Uterus (tissue), 2 donors: ENCODE data around the gene C12orf54.

Experiments
- POLR2A ChIP-seq, 2 donors: fragments of 450-650 bp; IDR thresholded peaks; one replicate each; pipeline ENCODE4 v1.6.1; 2016; ENCODE audit warnings: antibody characterized with exemption in 2 of 2, mild to moderate bottlenecking in 1 of 2, moderate library complexity in 1 of 2
- TF ChIP-seq, protein P1 (sequence below), 4 experiments: fragments of 200-600 bp in 2 of 4; fragments of 450-650 bp in 2 of 4; sonication (generic) in 2 of 4; IDR thresholded peaks; one replicate each; pipeline ENCODE4 v1.5.1; 2016 to 2019; ENCODE audit warnings: antibody characterized with exemption in 4 of 4, mild to moderate bottlenecking in 2 of 4, moderate library complexity in 1 of 4

DNA sequence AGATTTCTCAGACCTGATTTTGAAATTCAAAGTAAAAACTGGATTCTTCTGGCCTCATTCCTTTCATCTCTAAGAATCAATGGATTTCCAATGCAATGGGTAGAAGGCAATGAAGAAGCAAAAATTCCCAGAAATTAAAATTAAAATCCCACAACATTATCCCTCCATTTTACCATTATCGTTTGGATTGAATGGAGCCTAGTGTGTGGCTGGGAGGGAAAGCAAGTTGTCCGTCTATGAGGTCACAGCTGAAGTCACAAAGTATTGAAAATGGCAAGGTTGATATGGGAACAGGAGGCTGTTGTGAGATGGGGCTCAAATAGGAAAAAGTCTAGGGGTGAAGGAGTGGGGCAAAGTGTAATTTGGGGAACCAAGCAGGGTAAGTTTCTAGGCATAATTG, at the start of gene C12orf54:
- TF ChIP-seq, protein P1, sequence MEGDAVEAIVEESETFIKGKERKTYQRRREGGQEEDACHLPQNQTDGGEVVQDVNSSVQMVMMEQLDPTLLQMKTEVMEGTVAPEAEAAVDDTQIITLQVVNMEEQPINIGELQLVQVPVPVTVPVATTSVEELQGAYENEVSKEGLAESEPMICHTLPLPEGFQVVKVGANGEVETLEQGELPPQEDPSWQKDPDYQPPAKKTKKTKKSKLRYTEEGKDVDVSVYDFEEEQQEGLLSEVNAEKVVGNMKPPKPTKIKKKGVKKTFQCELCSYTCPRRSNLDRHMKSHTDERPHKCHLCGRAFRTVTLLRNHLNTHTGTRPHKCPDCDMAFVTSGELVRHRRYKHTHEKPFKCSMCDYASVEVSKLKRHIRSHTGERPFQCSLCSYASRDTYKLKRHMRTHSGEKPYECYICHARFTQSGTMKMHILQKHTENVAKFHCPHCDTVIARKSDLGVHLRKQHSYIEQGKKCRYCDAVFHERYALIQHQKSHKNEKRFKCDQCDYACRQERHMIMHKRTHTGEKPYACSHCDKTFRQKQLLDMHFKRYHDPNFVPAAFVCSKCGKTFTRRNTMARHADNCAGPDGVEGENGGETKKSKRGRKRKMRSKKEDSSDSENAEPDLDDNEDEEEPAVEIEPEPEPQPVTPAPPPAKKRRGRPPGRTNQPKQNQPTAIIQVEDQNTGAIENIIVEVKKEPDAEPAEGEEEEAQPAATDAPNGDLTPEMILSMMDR (IDR thresholded peaks at IDR 0.05): no peak
- no peak for TF ChIP-seq POLR2A (IDR thresholded peaks at IDR 0.05)
